Ascending aorta (tissue), 2 donors: ENCODE data around the gene NELFA. TPM values are rescaled to one million over a fixed set of nuclear protein-coding genes. Genes with fewer than 3 reads are reported as not detected.

Experiments
- DNase-seq, 2 donors: peaks; one replicate each; pipeline ENCODE4 v3.0.0-alpha.2; 2019; ENCODE audit warnings: low spot score in 2 of 2
- H3K27ac ChIP-seq, 2 donors: fragments of 200-600 bp; sonication (generic); one replicate each; pipeline ENCODE4 v1.5.1; 2016 to 2017; ENCODE audit warnings: mild to moderate bottlenecking in 1 of 2
- H3K27me3 ChIP-seq: fragments of 200-600 bp; sonication (generic); one replicate; pipeline ENCODE4 v1.5.1; 2017
- H3K36me3 ChIP-seq, 2 donors: fragments of 200-600 bp; sonication (generic); one replicate each; pipeline ENCODE4 v1.5.1; 2016
- H3K4me1 ChIP-seq, 2 donors: fragments of 200-600 bp; sonication (generic); one replicate each; pipeline ENCODE4 v1.5.1; 2016 to 2017; ENCODE audit warnings: mild to moderate bottlenecking in 1 of 2
- H3K4me3 ChIP-seq, 2 donors: fragments of 200-600 bp; sonication (generic); one replicate each; pipeline ENCODE4 v1.5.1; 2016 to 2017; ENCODE audit warnings: mild to moderate bottlenecking in 1 of 2
- H3K9me3 ChIP-seq, 2 donors: fragments of 200-600 bp; sonication (generic); one replicate each; pipeline ENCODE4 v1.5.1; 2016
- CTCF ChIP-seq, 3 experiments: fragments of 200-600 bp in 2 of 3; fragments of 450-650 bp in 1 of 3; sonication (generic) in 2 of 3; IDR thresholded peaks; one replicate each; pipeline ENCODE4 v1.5.1; 2016 to 2019; ENCODE audit warnings: antibody characterized with exemption in 3 of 3, mild to moderate bottlenecking in 1 of 3, moderate library complexity in 1 of 3
- intact Hi-C: fragments of 100-400 bp; cut with DNase I; formaldehyde crosslinking; loops from one replicate; pipeline ENCODE4 v1.15.1; 2023
- total RNA-seq: library from RNA; depleted of rRNA; stranded (reverse); fragments of >200 nt; gene quantifications from one replicate; pipeline ENCODE4 v1.1.0, GENCODE V29; 2016

NELFA gene
- total RNA-seq, 1 donor from 2014 or later = 11.9 TPM

GRCh38 chr4:1950369-1950768, 58.4 kb downstream of the NELFA start:
- no peaks in the 10 kb centered on the region for H3K4me1 ChIP-seq
- DNase-seq = no peak
- TF ChIP-seq CTCF (IDR thresholded peaks at IDR 0.05) = no peak
- no peaks in the 10 kb centered on the region for H3K9me3 ChIP-seq
- H3K36me3 ChIP-seq = peaks cover 8 to 29% of the 10 kb centered on the region in 2 donors
- H3K27ac ChIP-seq = no peak overlapping the region
- intact Hi-C loops = no loop called here
- no peaks in the 10 kb centered on the region for H3K27me3 ChIP-seq
- H3K4me3 ChIP-seq = no peak overlapping the region

GRCh38 chr4:1948892-1949436, 59.8 kb downstream of the NELFA start:
- H3K4me3 ChIP-seq = no peak overlapping the region
- no peaks in the 10 kb centered on the region for H3K9me3 ChIP-seq
- H3K4me1 ChIP-seq = no peaks in the 10 kb centered on the region
- peaks cover 0 to 21% of the 10 kb centered on the region in 2 donors for H3K36me3 ChIP-seq
- intact Hi-C loops = no loop called here
- no peak for TF ChIP-seq CTCF (IDR thresholded peaks at IDR 0.05)
- H3K27me3 ChIP-seq = no peaks in the 10 kb centered on the region
- DNase-seq = no peak
- H3K27ac ChIP-seq = no peak overlapping the region

GRCh38 chr4:1948232-1948631, 60.5 kb downstream of the NELFA start:
- H3K27me3 ChIP-seq = no peaks in the 10 kb centered on the region
- H3K9me3 ChIP-seq = no peaks in the 10 kb centered on the region
- no peak overlapping the region for H3K27ac ChIP-seq
- intact Hi-C loops = no loop called here
- no peak overlapping the region for H3K4me3 ChIP-seq
- no peak for TF ChIP-seq CTCF (IDR thresholded peaks at IDR 0.05)
- peaks cover 0 to 15% of the 10 kb centered on the region in 2 donors for H3K36me3 ChIP-seq
- H3K4me1 ChIP-seq = no peaks in the 10 kb centered on the region
- no peak for DNase-seq

GRCh38 chr4:1945912-1946311, 62.9 kb downstream of the NELFA start:
- DNase-seq = no peak
- intact Hi-C loops = no loop called here
- no peak for TF ChIP-seq CTCF (IDR thresholded peaks at IDR 0.05)
- no peaks in the 10 kb centered on the region for H3K9me3 ChIP-seq
- H3K4me1 ChIP-seq = no peaks in the 10 kb centered on the region
- H3K27me3 ChIP-seq = no peaks in the 10 kb centered on the region
- H3K36me3 ChIP-seq = peaks cover 3 to 13% of the 10 kb centered on the region in 2 donors
- H3K27ac ChIP-seq = no peak overlapping the region
- no peak overlapping the region for H3K4me3 ChIP-seq

GRCh38 chr4:1945124-1945895, 63.5 kb downstream of the NELFA start:
- Histone ChIP-seq H3K27ac (no peak overlapping the region), H3K27me3 (no peaks in the 10 kb centered on the region), H3K36me3 (peaks cover 3 to 18% of the 10 kb centered on the region in 2 donors), H3K4me1 (no peaks in the 10 kb centered on the region), H3K9me3 (no peaks in the 10 kb centered on the region), H3K4me3 (no peak overlapping the region)
- intact Hi-C loops = no loop called here
- TF ChIP-seq CTCF (IDR thresholded peaks at IDR 0.05) = no peak
- no peak for DNase-seq
